Tongue (tissue), 2 donors: ENCODE measurements around the gene ITPK1. TPM values are rescaled to one million over a fixed set of nuclear protein-coding genes. Genes with fewer than 3 reads are reported as not detected.

Source experiments
- DNase-seq: peaks from one replicate; pipeline ENCODE4 v3.0.0-alpha.2; 2015
- total RNA-seq: library from RNA; depleted of rRNA; stranded (reverse); fragments of >200 nt; gene quantifications from one replicate; pipeline ENCODE4 v1.2.3, GENCODE V29; 2014

The ITPK1 gene
- total RNA-seq, 1 donor from 2014 or later: 15.6 TPM

DNA sequence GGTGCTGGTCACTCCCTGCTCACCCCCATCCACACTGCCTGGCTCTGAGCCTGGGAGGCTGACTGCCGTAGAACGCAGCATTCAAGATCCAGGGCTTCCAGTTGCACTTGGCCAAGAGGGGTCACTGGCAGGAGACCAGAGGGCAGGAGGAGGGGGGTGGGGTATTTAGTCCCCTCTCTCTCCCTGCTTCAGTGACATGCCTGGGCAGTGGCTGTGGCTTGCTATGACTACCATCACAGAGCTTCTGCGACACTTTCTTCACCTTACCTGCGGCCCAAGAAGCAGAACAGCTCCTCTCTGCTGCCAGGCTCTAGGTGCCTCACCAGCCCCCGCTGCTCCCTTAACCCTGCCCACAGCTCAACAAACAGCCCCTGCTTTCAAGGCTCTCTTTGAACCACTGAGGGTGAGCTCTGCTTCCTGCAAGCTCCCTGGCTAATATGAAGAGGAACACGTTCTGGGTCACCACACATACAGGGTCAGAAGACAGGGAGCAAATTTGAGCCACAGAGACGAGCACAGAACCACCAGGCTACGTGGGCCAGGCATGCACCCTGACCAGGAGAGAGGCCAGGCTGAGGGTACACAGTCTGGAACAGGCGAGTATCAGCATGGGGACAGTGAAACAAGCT, 55.7 kb downstream of the ITPK1 start:
- DNase-seq: no peak

DNA sequence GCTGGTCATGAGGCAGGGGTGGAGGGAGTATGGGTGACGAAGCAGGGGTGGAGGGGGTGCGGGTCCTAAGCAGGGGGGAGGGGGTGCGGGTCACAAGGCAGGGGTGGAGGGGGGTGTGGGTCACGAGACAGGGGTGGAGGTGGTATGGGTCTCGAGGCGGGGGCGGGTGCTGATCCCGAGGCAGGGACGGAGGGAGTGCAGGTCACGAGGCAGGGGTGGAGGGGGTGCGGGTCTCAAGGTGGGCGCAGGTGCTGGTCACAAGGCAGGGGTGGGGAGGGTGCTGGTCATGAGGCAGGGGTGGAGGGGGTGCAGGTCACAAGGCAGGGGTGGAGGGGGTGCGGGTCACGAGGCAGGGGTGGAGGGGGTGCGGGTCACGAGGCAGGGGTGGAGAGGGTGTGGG, 56.5 kb downstream of the ITPK1 start:
- DNase-seq: no peak

DNA sequence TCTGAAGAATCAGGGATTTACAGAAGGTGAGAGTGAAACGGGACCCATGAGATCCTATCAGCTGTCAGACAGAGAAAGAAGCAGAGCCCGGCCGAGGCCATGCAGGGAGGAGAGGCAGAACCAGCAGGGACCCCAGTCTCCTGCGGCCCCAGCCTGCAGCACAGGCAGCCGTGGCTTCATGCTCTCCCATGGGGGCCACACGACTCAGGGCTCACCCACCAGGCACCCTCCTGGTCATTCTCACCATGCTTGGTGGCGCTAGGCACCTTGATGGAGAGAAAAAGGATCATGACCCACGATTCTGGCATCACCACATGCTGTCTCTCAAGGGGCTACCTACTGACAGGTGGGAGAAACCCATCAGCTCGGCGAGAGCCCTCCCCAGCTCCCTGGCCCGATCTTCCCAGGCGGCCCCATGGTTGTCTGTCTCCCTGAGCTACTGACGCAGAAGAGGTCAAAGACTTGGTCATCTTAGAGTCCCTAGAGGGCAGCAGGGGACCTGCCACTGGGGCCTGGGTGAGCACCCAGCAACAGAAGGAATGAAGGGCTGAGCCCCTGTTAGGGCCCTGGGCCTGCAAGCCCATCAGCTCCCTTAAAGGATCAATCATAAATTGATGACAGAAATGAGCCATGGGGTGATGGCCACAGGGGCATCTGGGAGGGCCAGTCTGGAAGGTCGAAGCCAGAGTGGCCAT, 58.0 kb downstream of the ITPK1 start:
- no peak for DNase-seq

DNA sequence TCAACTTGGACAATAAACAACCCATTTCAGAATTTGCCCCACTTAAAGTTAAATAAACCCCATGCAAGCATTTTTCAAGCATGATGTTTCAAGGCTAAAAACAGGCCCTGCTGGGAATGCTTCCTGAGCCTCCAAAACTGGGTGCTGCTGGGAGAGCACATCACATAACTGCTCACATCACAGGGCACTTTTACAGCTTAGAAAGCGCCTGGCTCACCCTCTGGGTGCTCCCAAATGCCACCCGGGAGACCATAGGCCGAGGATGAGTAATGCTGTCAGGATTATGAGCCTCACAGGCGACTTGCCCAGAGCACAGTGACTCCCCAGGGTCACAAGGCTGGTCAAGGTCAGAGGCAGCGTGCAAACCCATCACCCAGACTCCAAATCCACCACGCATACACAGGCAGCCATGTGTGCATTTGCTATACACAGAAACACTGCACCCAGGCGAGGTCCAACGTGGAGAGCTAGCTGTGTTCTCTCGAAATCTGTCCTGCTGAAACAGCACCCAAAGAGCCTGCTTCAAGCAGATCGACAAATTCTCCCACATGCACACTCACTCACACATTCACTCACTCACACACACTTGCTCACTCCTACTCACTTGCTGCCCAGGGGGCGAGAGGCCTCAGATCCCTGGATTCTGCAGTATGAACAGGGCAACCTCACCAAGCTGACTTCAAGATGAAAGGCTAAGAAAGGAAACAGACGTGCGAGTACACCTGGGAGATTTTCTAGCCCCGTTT, 58.7 kb downstream of the ITPK1 start:
- no peak for DNase-seq

DNA sequence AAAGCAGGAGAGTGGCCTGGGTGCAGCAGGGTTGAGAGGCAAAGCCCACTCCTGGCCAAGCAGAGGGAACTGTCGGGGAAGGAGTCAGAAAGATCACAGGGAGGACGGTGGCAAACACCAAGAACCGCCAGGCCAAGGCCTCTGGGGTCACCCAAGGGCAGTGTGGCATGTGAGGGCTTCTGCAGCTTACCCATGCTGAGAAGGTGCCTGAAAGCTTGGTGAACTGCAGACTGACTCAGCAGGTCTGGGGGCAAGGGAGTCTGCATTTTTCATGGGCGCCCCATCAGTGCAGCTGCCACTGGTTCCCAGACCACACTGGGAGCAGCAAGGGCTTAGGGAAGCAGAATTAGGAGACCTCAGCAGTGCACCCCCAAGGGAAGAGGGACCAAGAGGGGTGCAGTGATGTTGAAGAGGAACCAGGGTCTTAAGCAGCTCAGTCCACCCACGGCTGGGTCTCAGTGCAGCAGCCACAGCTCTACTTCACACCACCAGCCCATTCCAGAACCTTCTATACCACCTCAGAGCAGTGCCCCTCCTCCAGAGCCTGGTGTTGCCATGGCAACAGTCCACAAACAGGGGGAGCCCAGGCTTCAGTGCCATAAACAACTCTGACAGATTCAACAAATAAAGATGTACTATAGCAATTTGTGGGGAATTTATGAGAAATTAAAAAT, 59.4 kb downstream of the ITPK1 start:
- DNase-seq: no peak

DNA sequence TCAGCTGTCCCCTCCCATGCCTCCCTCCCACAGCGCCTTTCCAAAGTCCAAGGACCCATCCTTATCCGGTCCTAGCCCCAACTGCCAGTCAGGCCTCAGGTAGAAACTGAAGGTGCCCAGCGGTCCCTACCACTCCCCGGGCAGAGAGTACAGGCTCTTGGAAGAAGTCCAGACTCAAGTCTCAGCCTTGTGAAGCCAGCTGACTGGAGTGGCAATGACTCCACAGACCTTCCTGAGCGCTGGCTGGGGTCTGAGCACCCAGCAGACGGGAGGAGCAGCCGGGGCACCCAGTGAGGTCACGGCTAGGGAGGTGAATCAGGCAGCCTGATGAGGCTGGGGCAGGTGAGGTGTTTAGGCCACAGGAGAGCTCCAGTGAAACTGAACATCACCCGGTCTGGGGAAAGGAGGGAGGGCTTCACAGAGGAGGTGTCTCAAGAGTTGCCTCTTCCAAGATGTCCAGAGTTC, 60.0 kb downstream of the ITPK1 start:
- no peak for DNase-seq

DNA sequence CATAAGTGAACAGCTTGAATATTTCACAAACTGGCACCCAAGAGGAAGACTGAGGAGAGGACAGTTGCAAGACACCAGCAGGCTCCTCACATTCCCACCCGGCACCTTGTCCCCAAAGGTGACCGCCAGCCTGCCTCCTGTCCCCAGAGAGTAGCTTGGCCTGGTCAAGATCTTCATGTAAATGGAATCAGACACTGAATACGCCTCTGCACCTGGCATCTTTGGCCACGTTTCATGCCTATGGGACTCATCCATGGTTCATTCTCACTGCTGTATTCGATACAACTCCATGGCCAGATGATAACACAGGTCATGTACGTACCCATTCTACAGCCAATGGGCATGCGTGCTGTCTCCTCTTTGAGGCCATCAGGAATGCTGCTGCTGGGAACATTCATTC, 60.8 kb downstream of the ITPK1 start:
- no peak for DNase-seq

DNA sequence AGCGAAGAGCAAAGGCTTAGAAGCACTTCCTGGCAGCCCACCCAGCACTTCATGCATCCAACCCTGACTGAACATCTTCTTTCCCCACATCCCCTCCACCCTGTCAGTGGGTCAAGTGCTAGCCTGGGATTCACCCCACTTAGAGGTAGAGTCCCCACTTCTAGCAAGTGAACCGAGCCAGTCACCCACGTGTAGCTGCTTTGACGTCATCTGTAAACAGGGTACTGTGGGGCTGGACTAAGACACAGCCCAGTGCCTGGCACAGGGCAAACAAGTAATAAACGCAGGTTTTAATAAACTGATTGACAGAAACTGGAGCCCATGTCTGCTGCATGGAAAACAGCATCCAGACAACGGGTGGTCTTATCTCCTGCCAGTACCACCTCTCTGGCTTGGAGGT, 61.7 kb downstream of the ITPK1 start:
- no peak for DNase-seq

DNA sequence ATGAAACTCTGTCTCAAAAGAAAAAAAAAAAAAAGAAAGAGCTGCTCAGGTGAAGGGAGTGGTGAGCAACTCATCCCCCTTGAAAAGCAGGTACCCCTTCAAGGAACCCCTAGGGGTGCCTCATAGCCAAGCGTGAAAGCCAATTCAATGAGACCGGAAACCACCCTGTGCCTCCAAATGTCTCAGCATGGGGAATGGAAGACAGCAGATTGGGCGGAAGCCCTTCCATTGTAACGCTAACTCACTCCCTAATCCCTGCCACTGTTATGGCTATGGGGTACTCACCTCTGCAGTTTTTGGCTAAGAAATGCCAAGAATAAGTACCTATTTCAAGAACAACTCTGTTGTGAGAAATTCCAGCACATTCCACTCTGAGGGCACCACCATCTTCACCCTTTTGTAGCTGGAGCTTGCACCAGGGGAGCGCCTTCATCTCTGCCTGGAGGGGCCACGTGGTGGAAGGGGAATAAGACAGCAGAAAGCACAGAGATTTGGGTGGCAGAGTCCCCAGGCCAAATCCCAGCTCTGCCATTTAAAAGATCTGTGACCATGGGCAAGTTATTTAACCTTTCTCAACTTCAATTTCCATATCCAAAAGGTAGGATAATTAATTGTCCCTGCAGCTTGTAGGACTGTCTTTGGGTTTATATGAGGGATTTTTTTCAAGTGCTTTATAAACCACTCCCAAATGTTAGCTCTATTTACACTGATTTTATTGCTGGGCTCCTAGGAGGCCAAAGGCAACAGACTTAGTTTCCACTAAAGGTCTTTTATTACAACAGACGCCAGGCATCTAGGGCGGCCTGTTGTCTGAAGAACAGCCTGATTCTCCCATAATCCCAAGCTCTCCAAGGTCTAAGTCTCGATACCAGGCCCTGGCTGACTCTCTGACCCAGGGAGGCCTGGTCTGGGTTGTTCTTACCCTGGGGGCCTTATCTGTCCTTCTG, 63.9 kb downstream of the ITPK1 start:
- no peak for DNase-seq

DNA sequence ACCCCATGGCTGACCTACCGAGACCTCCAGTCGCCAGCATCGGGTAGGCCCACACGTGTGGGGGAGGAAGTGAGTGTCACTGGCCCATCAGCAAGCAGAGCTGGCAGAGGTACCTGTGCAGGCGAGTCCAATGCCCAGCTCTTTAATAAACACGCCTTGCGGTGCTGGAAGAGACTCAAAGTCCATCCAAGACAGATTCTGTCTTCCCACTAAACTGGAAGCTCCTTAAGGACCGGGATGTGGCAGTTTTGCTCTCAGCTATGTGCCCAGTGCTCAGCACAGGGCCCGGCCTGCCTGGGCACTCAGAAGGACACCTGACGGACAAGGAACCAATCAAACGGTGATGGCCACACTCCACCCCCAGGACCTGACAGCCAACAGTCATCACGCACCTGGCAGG, 65.0 kb downstream of the ITPK1 start:
- DNase-seq: no peak

DNA sequence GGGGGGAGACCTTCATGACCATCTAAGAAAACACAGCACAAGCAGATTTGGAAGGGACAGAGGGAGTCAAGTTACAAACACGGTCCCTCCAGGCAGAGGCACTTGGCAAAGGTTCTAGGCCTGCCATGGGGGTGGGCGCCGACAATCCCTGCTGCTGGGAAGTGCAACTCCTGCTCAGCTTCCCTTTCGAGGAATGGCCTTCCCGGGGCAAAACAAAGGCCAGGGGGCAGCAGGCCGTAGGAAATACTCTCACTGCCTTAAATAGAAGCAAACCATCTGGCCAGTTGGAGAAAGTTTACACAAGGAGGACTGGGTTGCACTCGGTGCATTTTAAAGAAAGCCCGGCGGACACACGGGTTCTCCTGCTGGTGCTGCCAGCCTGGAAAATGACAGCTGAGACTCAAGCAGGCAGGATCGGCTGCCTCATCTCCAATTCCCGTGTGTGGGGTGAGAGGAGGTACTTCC, 65.8 kb downstream of the ITPK1 start:
- DNase-seq: peak; percentile 70

DNA sequence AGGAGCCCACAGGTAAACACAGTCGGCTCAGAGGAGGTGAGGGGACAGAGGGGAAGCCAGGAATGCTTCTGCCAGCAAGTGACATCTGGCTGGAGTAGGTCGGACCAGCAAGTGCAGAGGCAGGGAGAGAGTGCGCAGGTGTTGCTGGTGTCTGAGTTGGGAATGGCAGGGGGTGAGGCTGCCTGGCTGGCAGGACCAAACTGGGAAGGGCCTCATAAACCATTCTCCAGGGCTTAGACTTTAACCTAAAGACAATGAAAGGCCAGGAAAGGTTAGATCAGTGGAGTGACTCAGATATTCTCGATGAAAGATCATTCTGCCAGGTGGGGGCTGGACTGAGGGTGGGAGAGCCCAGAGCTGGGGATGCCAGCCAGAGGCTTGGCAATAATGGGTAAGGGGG, 66.4 kb downstream of the ITPK1 start:
- DNase-seq: no peak

DNA sequence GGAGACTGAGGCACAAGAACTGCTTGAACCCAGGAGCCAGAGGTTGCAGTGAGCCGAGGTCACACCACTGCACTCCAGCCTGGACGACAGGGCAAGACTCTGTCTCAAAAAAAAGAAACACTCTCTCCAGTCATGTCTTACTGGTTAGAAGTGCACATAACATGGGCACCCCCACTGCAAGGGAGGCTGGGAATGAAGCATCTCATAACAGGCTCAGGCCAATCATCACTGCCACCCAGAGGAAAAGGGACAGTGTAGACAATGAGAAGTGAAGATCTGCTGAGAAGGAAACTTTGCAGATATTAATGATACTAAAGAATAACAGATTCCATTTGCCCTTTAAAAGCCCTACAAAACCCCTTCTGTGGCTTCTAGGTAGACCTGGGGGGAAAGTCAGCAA, 66.9 kb downstream of the ITPK1 start:
- no peak for DNase-seq

DNA sequence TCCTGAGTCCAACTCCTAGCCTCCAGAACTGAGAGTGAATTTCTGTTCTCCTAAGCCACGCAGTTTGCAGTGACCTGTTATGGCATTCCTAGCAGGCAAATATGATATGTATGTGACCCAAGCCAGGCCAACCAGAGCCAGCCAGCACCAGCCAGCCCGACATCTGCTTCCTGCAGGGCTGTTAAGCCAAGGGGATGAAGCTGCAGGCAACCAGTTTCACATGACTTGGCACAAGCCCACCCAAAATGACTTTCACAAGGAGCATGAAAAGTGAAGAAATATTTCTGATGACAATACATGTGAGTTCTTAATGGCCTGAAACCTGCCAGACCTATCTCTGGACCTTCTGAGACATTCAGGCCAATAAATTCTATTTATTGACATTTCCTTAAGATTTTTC, 68.1 kb downstream of the ITPK1 start:
- peak; percentile 40 for DNase-seq

DNA sequence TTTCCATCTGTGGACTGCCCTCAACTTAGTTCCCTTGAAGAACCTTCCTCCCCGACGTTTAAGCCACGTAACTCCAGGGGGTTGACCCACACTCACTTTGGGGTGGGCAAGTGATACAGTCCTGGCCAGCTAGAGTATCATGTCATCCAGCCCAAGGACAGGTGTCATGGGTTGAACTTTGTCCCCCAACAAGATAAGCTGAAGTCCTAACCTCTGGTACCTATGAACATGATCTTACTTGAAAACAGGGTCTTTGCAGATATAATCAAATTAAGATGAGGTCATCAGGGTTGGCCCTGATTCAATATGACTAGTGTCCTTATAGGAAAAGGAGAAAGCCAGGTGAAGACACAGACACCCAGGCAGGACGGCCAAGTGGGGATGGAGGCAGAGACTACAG, 68.6 kb downstream of the ITPK1 start:
- DNase-seq: no peak

DNA sequence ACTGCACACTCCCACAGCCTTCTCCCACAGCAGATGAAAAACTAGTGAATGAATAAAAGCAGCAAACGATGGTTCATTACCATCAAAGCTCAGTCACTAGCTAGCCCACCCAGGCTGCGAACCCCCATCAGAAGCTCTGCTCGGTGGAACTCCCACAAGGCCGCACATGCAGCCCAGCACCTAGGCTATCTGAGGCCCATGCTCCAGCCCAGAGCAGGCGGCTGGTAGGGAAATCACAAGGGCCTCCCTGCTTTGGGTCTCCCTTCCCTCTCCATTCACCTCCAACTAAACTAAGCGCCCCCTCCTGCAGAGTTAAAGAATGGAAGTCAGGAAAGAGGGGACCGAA, 69.0 kb downstream of the ITPK1 start:
- no peak for DNase-seq

DNA sequence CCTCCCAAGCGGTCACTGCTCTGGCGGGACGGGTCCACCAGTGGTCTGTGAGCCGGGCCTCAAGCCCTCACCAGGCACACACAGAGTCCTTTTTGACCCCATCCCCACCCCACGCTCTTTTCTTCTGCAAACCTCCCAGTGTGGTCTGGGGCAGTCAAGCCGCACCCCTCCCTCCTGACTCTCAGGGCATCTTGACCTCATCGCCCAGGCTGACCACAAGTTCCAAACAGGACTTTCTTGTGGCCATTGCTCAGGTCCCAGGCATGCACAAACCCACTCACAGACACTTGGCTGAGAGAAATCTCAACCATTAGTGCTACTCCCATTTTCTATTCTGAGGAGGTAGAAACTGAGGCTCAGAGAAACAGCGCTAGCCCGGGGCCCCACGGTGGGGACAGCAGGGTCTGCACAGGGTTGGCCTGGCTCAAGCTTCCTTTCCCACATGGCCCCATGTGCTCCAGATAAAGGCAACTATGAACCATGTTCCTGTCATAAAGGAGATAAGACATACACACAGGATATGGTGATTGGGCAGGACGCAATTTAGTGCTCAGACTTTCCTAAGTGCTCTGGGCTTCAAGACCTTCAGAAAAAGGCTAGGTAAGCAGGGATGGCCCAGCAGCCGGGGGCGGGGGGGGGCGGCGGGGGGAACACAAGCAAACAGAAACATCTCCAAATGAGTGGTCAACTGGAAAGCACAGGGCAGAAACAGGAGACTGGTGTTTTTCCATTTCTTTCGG, 69.6 kb downstream of the ITPK1 start:
- DNase-seq: no peak

DNA sequence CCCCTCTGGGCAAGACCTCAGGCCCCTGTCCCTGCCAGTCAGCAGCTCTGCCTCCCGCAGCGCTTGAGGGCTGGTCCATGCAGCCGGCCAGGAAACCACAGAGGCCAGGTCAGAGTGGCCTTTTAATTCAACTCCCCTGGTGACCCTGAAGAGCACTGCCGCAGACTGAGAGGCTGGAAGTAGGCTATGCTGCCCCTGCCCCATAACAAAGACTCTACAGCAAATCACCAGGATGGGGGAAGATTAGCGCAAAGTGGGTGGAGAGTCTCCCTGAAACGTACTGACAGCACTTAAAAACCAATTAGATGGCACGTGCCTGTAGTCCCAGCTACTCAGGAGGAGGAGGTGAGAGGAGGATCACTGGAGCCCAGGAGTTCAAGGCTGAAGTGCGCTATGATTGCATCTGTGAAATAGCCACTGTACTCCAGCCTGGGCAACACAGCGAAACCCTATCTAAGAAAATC, 70.5 kb downstream of the ITPK1 start:
- no peak for DNase-seq

DNA sequence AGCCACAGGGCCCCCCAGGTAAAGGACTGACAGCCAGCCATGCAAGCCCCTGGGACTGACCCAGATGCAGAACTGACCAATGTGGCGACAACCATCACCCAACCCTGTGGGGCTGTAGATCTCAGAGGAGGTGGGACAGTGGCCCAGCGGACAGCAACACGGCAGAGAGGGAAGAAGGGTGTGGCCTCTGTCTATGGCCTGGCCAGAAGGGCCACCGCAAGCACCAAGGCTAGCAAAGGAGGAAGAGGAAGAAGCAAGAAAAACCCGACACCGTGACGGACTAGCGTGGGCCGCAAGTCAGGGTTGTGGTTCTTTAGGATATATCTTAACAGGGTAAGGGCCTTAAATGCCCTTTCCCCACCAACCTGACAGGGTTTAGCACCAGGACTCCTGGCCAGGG, 71.2 kb downstream of the ITPK1 start:
- DNase-seq: no peak

DNA sequence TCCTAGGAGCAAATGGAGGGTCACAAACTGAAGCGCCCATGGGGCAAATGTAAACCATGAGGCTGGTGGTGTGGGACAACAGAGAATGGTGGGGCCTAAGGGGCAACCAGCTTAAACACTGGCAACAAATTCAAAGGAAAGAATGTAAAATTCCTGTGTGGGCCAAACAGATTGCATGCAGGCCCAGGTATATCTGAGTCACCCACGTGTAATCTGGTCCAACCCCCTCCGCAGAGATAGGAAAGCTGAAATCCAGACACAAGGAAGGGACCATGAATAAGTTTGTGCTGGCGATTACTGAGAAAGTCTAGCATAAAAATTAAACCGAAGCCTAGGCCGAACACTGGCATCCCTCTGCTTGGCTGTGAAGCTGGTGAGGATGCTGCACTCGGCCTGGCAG, 71.6 kb downstream of the ITPK1 start:
- no peak for DNase-seq
